GM12878 (cell line): ENCODE data around the gene ETS1. TPM values are rescaled to one million over a fixed set of nuclear protein-coding genes. Genes with fewer than 3 reads are reported as not detected.

ENCODE experiments used
- BCLAF1 ChIP-seq: fragments of 450-650 bp; IDR thresholded peaks from 2 replicates; pipeline ENCODE4 v1.6.1; 2017; ENCODE audit warnings: antibody characterized with exemption, mild to moderate bottlenecking, moderate library complexity
- BHLHE40 ChIP-seq, 2 experiments: fragments of 450-650 bp in 1 of 2; IDR thresholded peaks; 2 replicates each; pipeline ENCODE4 v1.6.1; 2011 to 2017; ENCODE audit warnings: low read depth in 2 of 2, borderline replicate concordance in 1 of 2, improper control_type of control experiment in 1 of 2, low read length in 1 of 2, mild to moderate bottlenecking in 1 of 2
- EGR1 ChIP-seq, 2 experiments: IDR thresholded peaks; 1 replicate in 1 of 2; 2 replicates in 1 of 2; pipeline ENCODE4 v1.6.1; 2011 to 2012; ENCODE audit warnings: low read depth in 2 of 2, low read length in 2 of 2, borderline replicate concordance in 1 of 2, mild to moderate bottlenecking in 1 of 2, moderate library complexity in 1 of 2
- ETV6 ChIP-seq, 2 experiments: fragments of 450-650 bp in 1 of 2; IDR thresholded peaks in 1 of 2; conservative IDR thresholded peaks in 1 of 2; 2 replicates each; pipeline ENCODE4 v1.6.1; 2014; ENCODE audit warnings: antibody characterized with exemption in 1 of 2, borderline replicate concordance in 1 of 2, low read depth in 1 of 2, mild to moderate bottlenecking in 1 of 2, moderate library complexity in 1 of 2
- IRF4 ChIP-seq: IDR thresholded peaks from 2 replicates; pipeline ENCODE4 v1.6.1; 2011; ENCODE audit warnings: low read depth, low read length
- KLF5 ChIP-seq: fragments of 450-650 bp; IDR thresholded peaks from 2 replicates; pipeline ENCODE4 v1.6.1; 2014; ENCODE audit warnings: mild to moderate bottlenecking; ENCODE audit not compliant: partially characterized antibody
- NRF1 ChIP-seq: conservative IDR thresholded peaks from 2 replicates; pipeline ENCODE4 v1.6.1; 2011; ENCODE audit warnings: mild to moderate bottlenecking, low read depth, low read length, improper control_type of control experiment
- POLR2AphosphoS2 ChIP-seq: IDR thresholded peaks from 2 replicates; pipeline ENCODE4 v1.6.1; 2011; ENCODE audit warnings: low read depth, mild to moderate bottlenecking, low read length, improper control_type of control experiment, moderate library complexity
- SUPT20H ChIP-seq: IDR thresholded peaks from 2 replicates; pipeline ENCODE4 v1.6.1; 2011; ENCODE audit warnings: low read depth, mild to moderate bottlenecking, low read length, moderate library complexity, borderline replicate concordance; ENCODE audit not compliant: control insufficient read depth
- TBL1XR1 ChIP-seq: IDR thresholded peaks from 2 replicates; pipeline ENCODE4 v1.6.1; 2012; ENCODE audit warnings: low read depth, low read length, improper control_type of control experiment
- ZNF622 ChIP-seq: fragments of 450-650 bp; IDR thresholded peaks from 2 replicates; pipeline ENCODE4 v1.6.1; 2017; ENCODE audit warnings: mild to moderate bottlenecking, inconsistent platforms
- ZNF687 ChIP-seq: fragments of 450-650 bp; IDR thresholded peaks from 2 replicates; pipeline ENCODE4 v1.6.1; 2017; ENCODE audit warnings: mild to moderate bottlenecking, moderate library complexity
- polyA plus RNA-seq, 11 experiments: library from polyadenylated mRNA; depleted of rRNA in 4 of 11; unstranded in 6 of 11; stranded (reverse) in 5 of 11; fragments of >200 nt; fragmentation: Nextera tagmentation in 4 of 11; fragmentation: Illumina TruSeq in 1 of 11; extraction: Ambion mirVana in 4 of 11; extraction: Trizol in 1 of 11; gene quantifications; 1 replicate in 1 of 11; 2 replicates in 10 of 11; pipeline versions ENCODE4 v1.2.1 to v1.2.3, GENCODE V29; 2011 to 2016; ENCODE audit warnings: inconsistent platforms in 2 of 11, missing spikeins in 2 of 11, low read depth in 1 of 11
- total RNA-seq, 4 experiments: library from RNA; depleted of rRNA in 3 of 4; stranded (reverse); fragments of >200 nt in 3 of 4; fragmentation: Illumina TruSeq in 1 of 4; extraction: Trizol in 1 of 4; gene quantifications; 2 replicates each; pipeline versions ENCODE4 v1.2.1 to v1.2.3, GENCODE V29; 2013 to 2021
- TF ChIP-seq, protein P1 (sequence below): IDR thresholded peaks from 2 replicates; pipeline ENCODE4 v1.6.1; 2012; ENCODE audit warnings: improper control_type of control experiment, low read depth, low read length; ENCODE audit not compliant: insufficient replicate concordance
- TF ChIP-seq, protein P2 (sequence below): fragments of 450-650 bp; IDR thresholded peaks from 2 replicates; pipeline ENCODE4 v1.6.1; 2017; ENCODE audit warnings: low read depth, mild to moderate bottlenecking, moderate library complexity

ETS1 gene
- total and polyA plus RNA-seq, 10 of the 15 experiments (the other 5 are each of a cell fraction or from before 2014, with no cell fraction given), result 12.5 to 112 (median 55.5) TPM

DNA sequence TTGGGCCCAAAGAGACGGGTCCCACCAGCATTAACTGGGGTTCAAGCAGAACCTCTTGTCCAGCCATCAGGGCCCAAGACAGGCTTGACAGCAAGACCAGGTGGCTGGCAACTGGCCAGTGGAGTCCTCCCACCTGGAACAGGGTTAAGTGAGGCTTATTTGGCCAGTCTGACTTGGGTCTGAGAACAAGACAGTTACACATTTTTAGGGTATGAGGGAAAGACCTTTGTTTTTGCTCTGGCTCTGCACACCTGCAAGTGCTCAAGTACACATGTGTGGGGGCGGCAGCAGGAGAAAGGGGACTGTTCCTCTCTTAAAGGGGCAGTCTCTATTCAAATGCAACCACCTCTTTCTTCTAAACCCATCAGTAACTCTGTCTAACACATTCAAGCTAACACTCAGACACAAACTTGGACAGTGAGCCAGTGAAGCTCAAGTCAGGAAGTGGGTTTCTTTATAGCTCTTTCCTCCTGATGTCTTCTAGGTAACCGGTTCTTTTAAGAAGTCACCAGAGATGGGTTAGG is 116.2 kb downstream of the ETS1 start (continued):
- peak; percentile 36; the same call in 1 of the 2 replicates for TF ChIP-seq ZNF687
- TF ChIP-seq KLF5, result no peak
- TF ChIP-seq NRF1, result no peak
- TF ChIP-seq EGR1 (IDR thresholded peaks at IDR 0.05; ENCODE audit: borderline replicate concordance in 1 of 2, low read depth in 2 of 2, low read length in 2 of 2), result peak in 1 of 2 experiments; percentile 96; a peak in 2 of 3 replicates
- TF ChIP-seq BCLAF1, result no peak
- TF ChIP-seq IRF4, result no peak
- TF ChIP-seq, protein P1, sequence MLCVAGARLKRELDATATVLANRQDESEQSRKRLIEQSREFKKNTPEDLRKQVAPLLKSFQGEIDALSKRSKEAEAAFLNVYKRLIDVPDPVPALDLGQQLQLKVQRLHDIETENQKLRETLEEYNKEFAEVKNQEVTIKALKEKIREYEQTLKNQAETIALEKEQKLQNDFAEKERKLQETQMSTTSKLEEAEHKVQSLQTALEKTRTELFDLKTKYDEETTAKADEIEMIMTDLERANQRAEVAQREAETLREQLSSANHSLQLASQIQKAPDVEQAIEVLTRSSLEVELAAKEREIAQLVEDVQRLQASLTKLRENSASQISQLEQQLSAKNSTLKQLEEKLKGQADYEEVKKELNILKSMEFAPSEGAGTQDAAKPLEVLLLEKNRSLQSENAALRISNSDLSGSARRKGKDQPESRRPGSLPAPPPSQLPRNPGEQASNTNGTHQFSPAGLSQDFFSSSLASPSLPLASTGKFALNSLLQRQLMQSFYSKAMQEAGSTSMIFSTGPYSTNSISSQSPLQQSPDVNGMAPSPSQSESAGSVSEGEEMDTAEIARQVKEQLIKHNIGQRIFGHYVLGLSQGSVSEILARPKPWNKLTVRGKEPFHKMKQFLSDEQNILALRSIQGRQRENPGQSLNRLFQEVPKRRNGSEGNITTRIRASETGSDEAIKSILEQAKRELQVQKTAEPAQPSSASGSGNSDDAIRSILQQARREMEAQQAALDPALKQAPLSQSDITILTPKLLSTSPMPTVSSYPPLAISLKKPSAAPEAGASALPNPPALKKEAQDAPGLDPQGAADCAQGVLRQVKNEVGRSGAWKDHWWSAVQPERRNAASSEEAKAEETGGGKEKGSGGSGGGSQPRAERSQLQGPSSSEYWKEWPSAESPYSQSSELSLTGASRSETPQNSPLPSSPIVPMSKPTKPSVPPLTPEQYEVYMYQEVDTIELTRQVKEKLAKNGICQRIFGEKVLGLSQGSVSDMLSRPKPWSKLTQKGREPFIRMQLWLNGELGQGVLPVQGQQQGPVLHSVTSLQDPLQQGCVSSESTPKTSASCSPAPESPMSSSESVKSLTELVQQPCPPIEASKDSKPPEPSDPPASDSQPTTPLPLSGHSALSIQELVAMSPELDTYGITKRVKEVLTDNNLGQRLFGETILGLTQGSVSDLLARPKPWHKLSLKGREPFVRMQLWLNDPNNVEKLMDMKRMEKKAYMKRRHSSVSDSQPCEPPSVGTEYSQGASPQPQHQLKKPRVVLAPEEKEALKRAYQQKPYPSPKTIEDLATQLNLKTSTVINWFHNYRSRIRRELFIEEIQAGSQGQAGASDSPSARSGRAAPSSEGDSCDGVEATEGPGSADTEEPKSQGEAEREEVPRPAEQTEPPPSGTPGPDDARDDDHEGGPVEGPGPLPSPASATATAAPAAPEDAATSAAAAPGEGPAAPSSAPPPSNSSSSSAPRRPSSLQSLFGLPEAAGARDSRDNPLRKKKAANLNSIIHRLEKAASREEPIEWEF, result no peak
- no peak; a peak in 2 of 4 replicates for TF ChIP-seq ETV6 (conservative IDR thresholded peaks at IDR 0.05 in 1 of 2, IDR thresholded peaks at IDR 0.05 in 1 of 2; ENCODE audit: borderline replicate concordance in 1 of 2, low read depth in 1 of 2)
- peak; percentile 92 for TF ChIP-seq TBL1XR1
- no peak for TF ChIP-seq ZNF622
- TF ChIP-seq SUPT20H, result no peak
- no peak for TF ChIP-seq POLR2AphosphoS2
- TF ChIP-seq, protein P2, sequence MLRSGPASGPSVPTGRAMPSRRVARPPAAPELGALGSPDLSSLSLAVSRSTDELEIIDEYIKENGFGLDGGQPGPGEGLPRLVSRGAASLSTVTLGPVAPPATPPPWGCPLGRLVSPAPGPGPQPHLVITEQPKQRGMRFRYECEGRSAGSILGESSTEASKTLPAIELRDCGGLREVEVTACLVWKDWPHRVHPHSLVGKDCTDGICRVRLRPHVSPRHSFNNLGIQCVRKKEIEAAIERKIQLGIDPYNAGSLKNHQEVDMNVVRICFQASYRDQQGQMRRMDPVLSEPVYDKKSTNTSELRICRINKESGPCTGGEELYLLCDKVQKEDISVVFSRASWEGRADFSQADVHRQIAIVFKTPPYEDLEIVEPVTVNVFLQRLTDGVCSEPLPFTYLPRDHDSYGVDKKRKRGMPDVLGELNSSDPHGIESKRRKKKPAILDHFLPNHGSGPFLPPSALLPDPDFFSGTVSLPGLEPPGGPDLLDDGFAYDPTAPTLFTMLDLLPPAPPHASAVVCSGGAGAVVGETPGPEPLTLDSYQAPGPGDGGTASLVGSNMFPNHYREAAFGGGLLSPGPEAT, result 0 out of 2 replicates have a peak, but pooled peaks have one; percentile 43
- TF ChIP-seq BHLHE40 (IDR thresholded peaks at IDR 0.05; ENCODE audit: borderline replicate concordance in 1 of 2, low read depth in 2 of 2, low read length in 1 of 2), result peak; percentile 25 to 57
